WERI-Rb-1 (cell line): Measurements from ENCODE around the gene LRRC8B.
A peak's percentile ranks its signal among the peaks of the same experiment; 100 is the strongest.
"Not testable (repeated sequence)": the region's sequence is repeated elsewhere in the genome, so short reads cannot be mapped to it uniquely, and the experiment has no call there.

Source experiments
- DNase-seq: peaks from one replicate; pipeline ENCODE4 v3.0.0-alpha.2; 2020
- H3K27ac ChIP-seq: fragments of 250-450 bp; sonication (Bioruptor Pico); 2 replicates; pipeline ENCODE4 v1.5.1; 2020; ENCODE audit warnings: mild to moderate bottlenecking, moderate library complexity
- H3K27me3 ChIP-seq: fragments of 250-450 bp; sonication (Bioruptor Pico); 2 replicates; pipeline ENCODE4 v1.5.1; 2021; ENCODE audit warnings: mild to moderate bottlenecking, low read depth, moderate library complexity; ENCODE audit not compliant: insufficient read depth, severe bottlenecking
- H3K36me3 ChIP-seq: fragments of 250-450 bp; sonication (Bioruptor Pico); 2 replicates; pipeline ENCODE4 v1.5.1; 2020; ENCODE audit warnings: mild to moderate bottlenecking, moderate library complexity
- H3K4me3 ChIP-seq: 2 replicates; pipeline ENCODE4 v1.5.1; 2011; ENCODE audit warnings: low read depth, mild to moderate bottlenecking, control low read depth, low read length
- H3K9me3 ChIP-seq: fragments of 250-450 bp; sonication (Bioruptor Pico); 2 replicates; pipeline ENCODE4 v1.5.1; 2021; ENCODE audit warnings: mild to moderate bottlenecking, moderate library complexity; ENCODE audit not compliant: severe bottlenecking
- CTCF ChIP-seq: IDR thresholded peaks from 2 replicates; pipeline ENCODE4 v1.5.1; 2011; ENCODE audit warnings: low read depth, mild to moderate bottlenecking, control low read depth, inconsistent platforms, low read length

LRRC8B gene

GRCh38 chr1:89518221-89518631 is 6.4 kb upstream of the LRRC8B start:
- DNase-seq = no peak
- no peak overlapping the region for H3K4me3 ChIP-seq

GRCh38 chr1:89519779-89520358 is 4.8 kb upstream of the LRRC8B start:
- Histone ChIP-seq H3K27me3 (no peaks in the 10 kb centered on the region), H3K27ac (no peak overlapping the region), H3K36me3 (no peaks in the 10 kb centered on the region), H3K9me3 (no peaks in the 10 kb centered on the region), H3K4me3 (no peak overlapping the region)
- peak; percentile 51 for TF ChIP-seq CTCF
- DNase-seq = peak; percentile 33

More at GRCh38 chr1:89518221-89518631, 6.4 kb upstream of the LRRC8B start:
- Histone ChIP-seq H3K27me3 (no peaks in the 10 kb centered on the region), H3K36me3 (no peaks in the 10 kb centered on the region), H3K27ac (no peak overlapping the region), H3K9me3 (no peaks in the 10 kb centered on the region)
- TF ChIP-seq CTCF = no peak

GRCh38 chr1:89521977-89522376 is 2.7 kb upstream of the LRRC8B start:
- not testable (repeated sequence) for H3K4me3 ChIP-seq, H3K9me3 ChIP-seq, DNase-seq, H3K27ac ChIP-seq, H3K27me3 ChIP-seq, H3K36me3 ChIP-seq

GRCh38 chr1:89523572-89524368 is 859 bp upstream of the LRRC8B start:
- no peak for TF ChIP-seq CTCF
- Histone ChIP-seq H3K27ac (peak overlapping the region; percentile 99), H3K27me3 (no peaks in the 10 kb centered on the region), H3K36me3 (peaks cover 10% of the 10 kb centered on the region), H3K9me3 (no peaks in the 10 kb centered on the region), H3K4me3 (peak overlapping the region; percentile 88)
- peak; percentile 90 for DNase-seq

- Histone ChIP-seq H3K36me3 (peaks cover 10% of the 10 kb centered on the region), H3K27me3 (no peaks in the 10 kb centered on the region), H3K27ac (peak overlapping the region; percentile 99), H3K9me3 (no peaks in the 10 kb centered on the region), H3K4me3 (peak overlapping the region; percentile 88)
- DNase-seq = peak; percentile 45
- TF ChIP-seq CTCF = no peak
Measured at GRCh38 chr1:89525169-89525855, 683 bp downstream of the LRRC8B start.

- H3K9me3 ChIP-seq = no peaks in the 10 kb centered on the region
- no peak overlapping the region for H3K27ac ChIP-seq
- no peak overlapping the region for H3K4me3 ChIP-seq
- no peaks in the 10 kb centered on the region for H3K27me3 ChIP-seq
- peaks cover 10% of the 10 kb centered on the region for H3K36me3 ChIP-seq
- TF ChIP-seq CTCF = no peak
- no peak for DNase-seq
Measured at GRCh38 chr1:89527256-89527655, 2.6 kb downstream of the LRRC8B start.
